HUES6 (cell line): ENCODE data around the gene APEH.

Experiments used
- H3K27ac ChIP-seq: 2 replicates; pipeline ENCODE4 v1.7.0; 2013; ENCODE audit warnings: low read depth, mild to moderate bottlenecking, low read length, inconsistent platforms
- H3K27me3 ChIP-seq: 2 replicates; pipeline ENCODE4 v1.6.1; 2013; ENCODE audit warnings: low read length; ENCODE audit not compliant: control insufficient read depth, insufficient read depth
- H3K36me3 ChIP-seq: 2 replicates; pipeline ENCODE4 v1.6.1; 2013; ENCODE audit warnings: low read length; ENCODE audit not compliant: control insufficient read depth, insufficient read depth
- H3K4me1 ChIP-seq: 2 replicates; pipeline ENCODE4 v1.6.1; 2013; ENCODE audit warnings: low read length; ENCODE audit not compliant: control insufficient read depth, insufficient read depth
- H3K4me3 ChIP-seq: 2 replicates; pipeline ENCODE4 v1.5.1; 2013; ENCODE audit warnings: low read depth, low read length
- H3K9ac ChIP-seq: one replicate; pipeline ENCODE4 v1.6.1; 2013; ENCODE audit warnings: mild to moderate bottlenecking, low read length
- H3K9me3 ChIP-seq: 2 replicates; pipeline ENCODE4 v1.6.1; 2013; ENCODE audit warnings: low read depth, low read length; ENCODE audit not compliant: control insufficient read depth, insufficient read depth

The APEH gene

DNA sequence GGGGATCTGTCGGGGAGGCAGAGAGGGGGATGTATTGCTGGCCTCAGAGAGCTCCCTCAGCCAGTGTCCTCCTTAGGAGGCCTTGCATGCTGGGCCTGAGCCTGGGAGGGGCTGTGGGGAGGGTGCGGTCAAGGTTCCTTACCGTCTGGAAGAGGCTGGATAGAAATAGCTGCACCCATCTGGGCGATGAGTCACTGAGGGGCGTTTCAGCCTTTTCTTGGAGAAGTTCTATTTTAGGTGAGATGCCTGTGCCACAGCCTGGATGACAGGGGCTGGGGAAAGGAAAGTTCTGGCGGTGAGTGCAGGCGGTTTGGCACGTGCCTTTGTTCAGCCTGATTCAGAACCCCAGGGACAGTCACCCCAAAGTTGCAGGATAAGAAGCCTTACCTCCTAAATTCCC, 35.7 kb upstream of the APEH start:
- Histone ChIP-seq H3K9me3 (no peaks in the 10 kb centered on the region), H3K4me1 (no peaks in the 10 kb centered on the region; the same call in 1 of the 2 replicates), H3K9ac (no peak overlapping the region), H3K4me3 (no peak overlapping the region), H3K27ac (no peak overlapping the region), H3K27me3 (no peaks in the 10 kb centered on the region), H3K36me3 (no peaks in the 10 kb centered on the region)

DNA sequence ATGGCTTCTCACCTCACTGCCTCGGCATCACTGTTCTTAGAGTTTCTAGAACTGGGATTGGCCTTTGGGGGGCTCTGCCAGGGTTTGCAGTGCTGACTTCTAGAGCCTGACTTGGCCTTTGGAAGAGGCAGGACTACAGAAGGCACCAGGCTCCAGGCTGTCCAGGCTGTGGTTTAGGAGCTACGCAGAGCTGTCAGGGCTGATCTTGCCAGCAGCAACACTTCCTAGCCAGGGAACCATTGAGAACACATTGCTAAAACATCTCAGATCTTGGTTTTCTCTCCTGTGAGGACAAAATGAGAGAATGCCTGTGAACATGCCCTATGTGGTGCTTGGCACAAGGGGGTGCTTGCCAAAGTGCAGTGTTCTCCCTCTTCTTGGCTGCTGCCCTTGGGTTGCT, 34.6 kb upstream of the APEH start:
- Histone ChIP-seq H3K9ac (no peak overlapping the region), H3K4me3 (no peak overlapping the region), H3K27ac (no peak overlapping the region), H3K27me3 (no peaks in the 10 kb centered on the region), H3K9me3 (no peaks in the 10 kb centered on the region), H3K36me3 (no peaks in the 10 kb centered on the region), H3K4me1 (no peaks in the 10 kb centered on the region; the same call in 1 of the 2 replicates)

DNA sequence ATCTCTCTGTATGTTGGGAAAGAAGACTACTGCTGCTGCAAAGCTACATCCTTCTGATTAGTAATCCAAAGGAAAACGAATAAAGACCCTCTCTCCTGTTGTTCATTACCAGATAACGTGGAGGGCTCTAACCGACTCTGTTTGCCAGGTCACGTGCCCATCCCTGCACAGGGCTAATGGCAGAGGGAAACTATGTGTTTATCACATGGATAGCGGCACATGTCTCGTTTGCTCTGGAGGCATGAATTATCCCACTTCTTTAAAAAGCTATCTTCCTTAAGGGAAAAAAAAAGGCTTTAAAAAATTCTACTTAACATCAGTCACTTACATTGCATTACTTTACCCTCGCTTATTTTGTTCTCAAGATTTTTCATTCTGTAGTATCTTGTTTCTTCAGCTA, 32.9 kb upstream of the APEH start:
- Histone ChIP-seq H3K27ac (no peak overlapping the region), H3K27me3 (no peaks in the 10 kb centered on the region), H3K4me3 (no peak overlapping the region), H3K4me1 (no peaks in the 10 kb centered on the region; the same call in 1 of the 2 replicates), H3K9me3 (no peaks in the 10 kb centered on the region), H3K36me3 (no peaks in the 10 kb centered on the region), H3K9ac (no peak overlapping the region)

DNA sequence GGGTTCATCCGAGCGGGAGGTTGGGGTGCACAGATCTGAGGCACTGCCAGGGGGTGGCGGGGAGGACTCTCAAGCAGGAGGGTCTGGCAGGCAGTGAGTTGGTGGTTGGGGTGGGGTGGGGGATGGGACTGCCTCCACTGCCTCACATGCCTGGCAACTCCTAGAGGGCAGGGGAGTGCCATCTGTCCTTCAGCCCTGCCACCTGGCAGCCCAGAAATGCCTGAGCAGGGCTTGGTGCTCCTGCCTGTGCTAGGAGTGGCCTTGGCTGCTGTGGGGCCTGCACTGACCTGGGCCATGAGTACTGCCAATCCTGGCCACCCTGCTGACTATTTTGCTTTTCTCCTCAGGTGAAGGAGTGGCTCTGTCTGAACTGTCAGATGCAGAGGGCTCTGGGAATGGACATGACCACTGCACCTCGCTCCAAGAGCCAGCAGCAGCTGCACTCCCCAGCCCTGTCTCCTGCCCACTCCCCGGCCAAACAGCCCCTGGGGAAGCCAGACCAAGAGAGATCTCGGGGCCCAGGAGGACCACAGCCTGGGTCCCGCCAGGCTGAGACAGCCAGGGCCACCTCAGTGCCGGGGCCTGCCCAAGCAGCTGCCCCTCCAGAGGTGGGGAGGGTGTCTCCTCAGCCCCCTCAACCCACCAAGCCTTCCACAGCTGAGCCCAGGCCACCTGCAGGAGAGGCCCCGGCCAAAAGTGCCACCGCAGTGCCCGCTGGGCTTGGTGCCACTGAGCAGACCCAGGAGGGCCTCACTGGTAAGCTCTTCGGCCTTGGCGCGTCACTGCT, 32.0 kb upstream of the APEH start:
- H3K27ac ChIP-seq, result no peak overlapping the region
- no peaks in the 10 kb centered on the region; the same call in 1 of the 2 replicates for H3K4me1 ChIP-seq
- no peak overlapping the region for H3K9ac ChIP-seq
- no peaks in the 10 kb centered on the region for H3K9me3 ChIP-seq
- H3K4me3 ChIP-seq, result no peak overlapping the region
- H3K27me3 ChIP-seq, result no peaks in the 10 kb centered on the region
- H3K36me3 ChIP-seq, result no peaks in the 10 kb centered on the region

- peaks cover under 1% of the 10 kb centered on the region; the same call in 1 of the 2 replicates for H3K4me1 ChIP-seq
- H3K9ac ChIP-seq, result no peak overlapping the region
- no peak overlapping the region for H3K4me3 ChIP-seq
Observed at GRCh38 chr3:49642708-49643145, 31.4 kb upstream of the APEH start.

DNA sequence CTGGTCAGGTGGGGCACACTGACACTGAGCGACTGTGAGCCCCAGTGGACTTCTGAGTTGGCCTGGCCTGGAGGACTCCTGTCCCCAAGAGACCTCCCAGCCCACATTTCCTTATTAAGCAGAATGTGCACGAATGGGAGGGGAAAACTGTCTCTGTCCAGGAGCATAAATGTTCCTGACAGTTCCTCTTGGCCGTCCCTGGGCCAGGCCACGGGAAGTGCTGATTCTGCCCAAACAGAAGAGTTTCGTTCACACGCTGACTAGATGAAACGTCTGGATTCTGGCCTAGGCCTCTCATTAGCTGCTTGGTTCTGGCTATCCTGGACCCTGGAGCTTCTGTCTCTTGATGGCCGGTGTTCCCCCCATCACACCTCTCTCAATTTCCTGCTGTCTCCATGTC, 29.5 kb upstream of the APEH start:
- no peak overlapping the region for H3K4me3 ChIP-seq

More at GRCh38 chr3:49642708-49643145, 31.4 kb upstream of the APEH start:
- Histone ChIP-seq H3K36me3 (no peaks in the 10 kb centered on the region), H3K9me3 (no peaks in the 10 kb centered on the region), H3K27ac (no peak overlapping the region), H3K27me3 (no peaks in the 10 kb centered on the region)

GRCh38 chr3:49646236-49646635, 27.9 kb upstream of the APEH start:
- H3K36me3 ChIP-seq, result no peaks in the 10 kb centered on the region
- H3K27me3 ChIP-seq, result no peaks in the 10 kb centered on the region
- H3K9ac ChIP-seq, result no peak overlapping the region
- H3K9me3 ChIP-seq, result no peaks in the 10 kb centered on the region
- H3K4me1 ChIP-seq, result peaks cover 9% of the 10 kb centered on the region; the same call in 1 of the 2 replicates
- no peak overlapping the region for H3K4me3 ChIP-seq
- no peak overlapping the region for H3K27ac ChIP-seq

More for the DNA sequence above, 29.5 kb upstream of the APEH start:
- H3K4me1 ChIP-seq, result peaks cover 7% of the 10 kb centered on the region; the same call in 1 of the 2 replicates
- no peaks in the 10 kb centered on the region for H3K27me3 ChIP-seq
- H3K9ac ChIP-seq, result no peak overlapping the region
- no peaks in the 10 kb centered on the region for H3K36me3 ChIP-seq
- no peak overlapping the region for H3K27ac ChIP-seq
- H3K9me3 ChIP-seq, result no peaks in the 10 kb centered on the region

- peaks cover 9% of the 10 kb centered on the region; the same call in 1 of the 2 replicates for H3K4me1 ChIP-seq
- no peak overlapping the region for H3K9ac ChIP-seq
- no peaks in the 10 kb centered on the region for H3K27me3 ChIP-seq
- H3K27ac ChIP-seq, result no peak overlapping the region
- no peaks in the 10 kb centered on the region for H3K36me3 ChIP-seq
- no peak overlapping the region for H3K4me3 ChIP-seq
- H3K9me3 ChIP-seq, result no peaks in the 10 kb centered on the region
Observed at GRCh38 chr3:49647741-49648140, 26.4 kb upstream of the APEH start.

DNA sequence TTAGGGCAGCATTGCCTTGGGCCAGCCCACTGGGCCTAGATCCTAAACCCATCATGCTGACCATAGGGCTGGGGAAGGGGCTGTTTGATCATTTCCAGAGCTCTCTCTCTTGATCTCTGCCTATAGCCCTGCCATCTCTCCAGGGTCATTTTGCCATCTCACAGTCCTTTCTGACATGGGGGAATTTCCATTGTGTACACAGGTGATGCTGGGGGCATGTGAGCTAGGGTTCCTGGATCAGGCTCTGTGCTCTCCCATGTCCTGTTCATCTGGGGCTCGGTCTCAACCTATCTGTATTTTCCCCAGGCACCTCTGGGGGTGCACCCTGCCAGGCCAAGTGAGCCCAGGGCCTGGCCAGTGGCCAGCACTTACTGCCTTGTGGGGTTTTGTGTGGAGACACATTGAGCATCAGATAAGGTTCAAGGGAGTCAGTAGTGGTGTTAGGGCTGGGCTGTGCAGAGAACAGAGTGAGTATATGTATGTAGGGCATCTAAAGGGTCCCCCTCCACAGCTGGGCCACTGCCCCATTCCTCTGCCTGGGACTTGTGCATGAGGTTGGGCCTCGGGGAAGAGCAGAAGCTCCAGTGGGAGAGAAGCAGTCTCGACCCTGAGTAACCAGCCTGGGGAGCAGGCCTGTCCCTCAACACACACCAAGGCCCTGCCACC, 25.7 kb upstream of the APEH start:
- Histone ChIP-seq H3K36me3 (no peaks in the 10 kb centered on the region), H3K27ac (no peak overlapping the region), H3K4me1 (peaks cover 9% of the 10 kb centered on the region; the same call in 1 of the 2 replicates), H3K9ac (no peak overlapping the region), H3K9me3 (no peaks in the 10 kb centered on the region), H3K27me3 (no peaks in the 10 kb centered on the region), H3K4me3 (no peak overlapping the region)

GRCh38 chr3:49649576-49649975, 24.6 kb upstream of the APEH start:
- no peak overlapping the region for H3K4me3 ChIP-seq
- no peak overlapping the region for H3K9ac ChIP-seq
- no peaks in the 10 kb centered on the region for H3K9me3 ChIP-seq
- no peaks in the 10 kb centered on the region for H3K27me3 ChIP-seq
- H3K27ac ChIP-seq, result no peak overlapping the region
- H3K36me3 ChIP-seq, result no peaks in the 10 kb centered on the region
- peaks cover 9% of the 10 kb centered on the region; the same call in 1 of the 2 replicates for H3K4me1 ChIP-seq

- H3K27me3 ChIP-seq, result no peaks in the 10 kb centered on the region
- no peaks in the 10 kb centered on the region for H3K9me3 ChIP-seq
- H3K4me1 ChIP-seq, result peaks cover 9% of the 10 kb centered on the region; the same call in 1 of the 2 replicates
- H3K9ac ChIP-seq, result no peak overlapping the region
- H3K27ac ChIP-seq, result no peak overlapping the region
- no peaks in the 10 kb centered on the region for H3K36me3 ChIP-seq
- no peak overlapping the region for H3K4me3 ChIP-seq
Observed at GRCh38 chr3:49650177-49650576, 24.0 kb upstream of the APEH start.
